HG03520 (cell line): Measurements from ENCODE around the gene NUP62.
"Not testable (repeated sequence)": the region's sequence is repeated elsewhere in the genome, so short reads cannot be mapped to it uniquely, and the experiment has no call there.

Experiments used
- ATAC-seq: cut with Tn5 transposase; IDR thresholded peaks from one replicate; pipeline ENCODE4 v1.9.1; 2021; ENCODE audit warnings: mild to moderate bottlenecking, moderate library complexity; ENCODE audit not compliant: unreplicated experiment

Gene NUP62

DNA sequence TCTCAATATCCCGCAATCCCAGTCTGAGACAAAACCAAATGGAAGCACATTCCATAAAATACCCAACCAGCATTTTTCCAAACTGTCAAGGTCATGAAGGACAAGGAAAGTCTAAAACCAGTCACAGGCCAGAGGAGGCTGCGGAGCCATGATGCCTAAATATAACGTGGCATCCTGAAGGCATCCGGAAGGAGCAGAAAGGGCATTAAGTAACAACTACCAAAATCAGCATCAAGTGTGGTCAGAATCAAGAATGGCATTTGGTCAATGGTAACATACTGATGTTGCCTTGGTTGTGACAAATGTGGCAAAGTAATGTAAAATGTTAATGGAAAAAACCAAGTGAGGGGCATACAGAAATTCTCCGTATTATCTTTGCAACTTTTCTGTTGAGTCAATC is 3.8 kb downstream of the NUP62 start:
- no peak for ATAC-seq

DNA sequence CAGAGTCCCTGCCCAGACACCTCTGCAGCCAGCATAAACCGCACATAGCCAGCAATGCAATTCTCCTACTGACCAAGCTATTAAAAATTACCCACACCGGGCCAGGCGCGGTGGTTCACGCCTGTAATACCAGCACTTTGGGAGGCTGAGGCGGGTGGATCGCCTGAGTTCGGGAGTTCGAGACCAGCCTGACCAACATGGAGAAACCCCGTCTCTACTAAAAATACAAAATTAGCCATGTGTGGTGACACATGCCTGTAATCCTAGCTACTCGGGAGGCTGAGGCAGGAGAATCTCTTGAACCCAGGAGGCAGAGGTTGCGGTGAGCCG is 4.5 kb downstream of the NUP62 start:
- not testable (repeated sequence) for ATAC-seq

DNA sequence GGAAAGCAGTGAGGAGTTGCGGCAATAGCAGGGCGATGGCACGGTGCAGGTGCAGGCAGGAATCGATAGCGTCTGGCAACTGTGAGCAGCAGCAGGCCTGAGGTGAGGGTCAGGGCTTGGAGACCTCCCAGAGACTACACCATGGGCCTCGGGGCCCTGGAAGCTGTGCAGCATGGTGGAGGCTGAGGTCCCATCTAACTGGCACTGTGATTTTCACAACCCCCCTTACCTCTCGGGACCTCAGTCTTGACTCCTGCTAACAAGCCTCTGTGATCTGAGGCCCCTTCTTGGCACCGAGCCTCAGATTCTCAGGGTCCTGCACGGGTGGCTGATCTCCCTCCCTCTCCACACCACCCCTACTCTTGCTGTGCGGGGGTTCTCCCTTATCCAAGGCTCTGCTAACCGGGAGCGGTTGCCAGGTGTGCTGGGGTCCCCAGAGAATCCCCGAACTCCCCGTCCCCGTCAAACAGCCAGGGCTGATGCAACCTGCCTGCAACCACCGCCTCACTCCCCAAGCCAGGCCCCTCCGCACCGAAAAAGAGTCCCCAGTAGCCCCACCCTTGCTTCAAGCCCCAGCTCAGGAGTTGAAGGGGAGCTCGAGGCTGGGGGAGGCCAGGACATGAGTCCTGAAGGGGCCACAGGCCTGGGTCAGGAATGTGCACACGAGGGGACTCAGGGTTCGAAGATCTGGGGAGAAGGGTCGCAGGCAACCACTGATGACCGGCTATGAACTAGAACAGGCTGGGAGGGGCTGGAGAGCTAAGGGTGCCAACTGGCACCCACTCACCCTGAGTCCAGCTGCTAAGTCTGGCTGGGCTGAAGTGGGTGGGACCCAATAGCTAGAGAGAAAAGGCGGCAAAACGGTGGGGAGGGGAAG is 5.1 kb downstream of the NUP62 start:
- no peak for ATAC-seq

DNA sequence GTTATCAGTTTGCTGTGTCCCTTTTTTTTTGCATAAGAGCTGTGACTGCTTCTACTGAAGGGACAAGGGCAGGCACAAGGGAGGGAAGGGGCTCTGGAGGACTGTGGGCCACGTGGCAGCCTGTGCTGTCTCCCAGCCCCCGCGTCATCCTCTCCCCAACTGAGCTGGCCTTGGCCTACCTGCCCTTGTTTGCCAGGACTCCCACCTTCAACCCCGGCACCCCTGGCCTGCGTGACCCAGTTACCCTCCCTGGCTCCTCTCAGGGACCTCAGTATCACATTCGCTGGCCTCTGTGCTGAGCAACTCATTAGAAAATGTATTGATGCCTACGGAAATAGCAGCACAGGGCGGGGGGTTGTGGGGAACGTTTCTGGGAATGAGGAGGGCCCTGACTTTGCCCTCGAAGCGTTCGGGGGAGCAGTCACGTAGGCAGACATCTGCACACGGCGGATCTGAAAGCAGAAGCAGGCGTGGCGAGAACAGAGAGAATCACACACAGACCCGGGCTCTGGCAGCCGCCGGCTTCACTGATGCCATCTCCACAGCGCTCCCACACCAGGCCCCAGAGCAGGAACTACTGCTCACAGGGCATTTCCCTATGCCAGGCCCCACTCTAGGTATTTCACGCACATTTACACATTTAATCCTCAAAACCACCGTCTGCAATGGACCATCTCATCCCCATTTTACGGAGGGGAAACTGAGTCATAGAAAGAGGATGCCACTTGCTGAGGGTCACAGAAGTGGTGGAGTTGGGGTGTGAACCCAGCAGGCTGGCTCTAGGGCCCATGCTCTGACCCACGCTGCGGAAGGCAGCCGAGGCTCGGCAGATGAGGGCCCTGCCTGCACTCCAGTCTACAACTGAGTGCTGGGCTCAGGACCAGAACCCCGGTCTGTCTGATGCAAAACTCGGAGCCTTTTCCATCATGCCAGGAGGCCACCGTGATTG is 6.0 kb downstream of the NUP62 start:
- ATAC-seq = no peak

DNA sequence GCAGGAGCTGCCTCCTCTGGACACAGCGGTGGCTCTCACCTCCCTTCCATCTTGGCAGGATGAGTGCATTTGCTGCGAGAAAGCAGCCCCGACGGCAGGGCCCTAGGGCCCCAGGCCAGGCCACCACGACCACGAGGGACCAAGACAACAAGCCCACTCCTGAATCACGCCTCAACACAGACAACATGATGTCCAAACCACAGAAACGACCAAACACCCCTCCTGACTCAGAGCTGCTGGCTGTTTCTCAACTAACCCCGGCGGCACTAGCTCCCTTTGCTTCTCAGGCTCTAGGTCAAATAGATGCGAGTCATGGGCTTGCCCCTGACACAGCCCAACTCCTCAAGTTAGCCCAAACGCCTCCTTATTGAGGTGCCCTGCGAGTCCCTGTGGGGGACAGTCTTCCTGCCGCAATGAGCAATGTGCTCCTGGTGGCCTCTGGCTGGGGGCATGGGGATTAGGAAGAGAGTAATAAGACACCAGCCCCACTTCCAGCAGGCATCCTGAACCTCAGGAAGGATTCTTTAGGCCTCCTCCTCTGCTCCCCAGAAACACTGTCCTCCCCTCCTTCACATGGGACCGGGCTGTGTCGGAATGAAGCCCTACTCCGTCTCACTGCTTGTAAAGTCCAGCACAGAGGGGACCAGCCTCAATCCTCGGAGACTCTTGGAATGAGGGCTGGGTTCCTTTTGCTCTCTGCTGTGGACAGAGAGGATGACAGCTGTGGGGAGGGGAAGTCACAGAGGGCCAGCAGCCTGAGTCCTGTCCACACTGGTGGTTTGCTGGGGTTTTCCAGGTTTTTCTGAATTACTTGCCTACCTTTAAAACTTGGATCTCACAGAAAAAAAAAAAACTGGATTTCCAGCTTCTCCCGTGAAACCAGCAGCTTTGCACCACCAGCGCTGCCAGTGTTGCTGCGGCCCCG is 7.2 kb downstream of the NUP62 start:
- no peak for ATAC-seq

DNA sequence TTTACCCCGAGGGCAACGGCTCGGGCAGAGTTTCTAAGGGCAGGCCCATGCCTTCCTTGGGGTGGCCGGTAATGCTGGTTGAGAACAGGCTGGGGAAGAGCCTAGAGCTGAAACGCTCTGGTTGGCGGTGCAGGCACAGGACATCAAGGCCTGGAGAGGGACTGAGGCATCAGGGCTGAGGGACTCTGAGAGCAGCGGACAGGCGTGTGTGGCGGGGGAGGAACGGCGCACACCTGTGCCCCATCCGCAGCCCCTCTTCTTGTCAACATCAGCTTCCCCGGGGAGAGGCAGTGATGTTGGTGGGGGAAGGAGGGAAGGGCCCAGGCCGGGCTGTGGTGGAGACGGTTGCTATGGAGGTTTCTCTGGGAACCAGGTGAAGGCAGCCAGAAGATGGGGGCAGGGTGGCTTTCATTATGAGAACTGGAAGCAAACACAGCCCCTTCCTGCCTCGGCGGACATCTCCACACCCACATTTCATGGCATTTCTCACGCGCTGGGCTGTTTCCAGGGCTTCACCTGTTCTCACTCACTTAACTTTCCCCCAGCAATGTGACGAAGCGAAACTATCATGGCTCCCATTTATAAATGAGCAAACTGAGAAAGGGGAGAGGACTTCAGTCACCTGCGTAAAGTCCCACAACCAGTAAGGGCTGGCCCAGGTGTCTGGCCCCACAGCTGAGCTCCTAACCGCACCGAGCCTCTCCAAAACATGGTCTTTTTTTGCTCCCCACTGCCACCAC is 8.5 kb downstream of the NUP62 start:
- ATAC-seq = no peak

DNA sequence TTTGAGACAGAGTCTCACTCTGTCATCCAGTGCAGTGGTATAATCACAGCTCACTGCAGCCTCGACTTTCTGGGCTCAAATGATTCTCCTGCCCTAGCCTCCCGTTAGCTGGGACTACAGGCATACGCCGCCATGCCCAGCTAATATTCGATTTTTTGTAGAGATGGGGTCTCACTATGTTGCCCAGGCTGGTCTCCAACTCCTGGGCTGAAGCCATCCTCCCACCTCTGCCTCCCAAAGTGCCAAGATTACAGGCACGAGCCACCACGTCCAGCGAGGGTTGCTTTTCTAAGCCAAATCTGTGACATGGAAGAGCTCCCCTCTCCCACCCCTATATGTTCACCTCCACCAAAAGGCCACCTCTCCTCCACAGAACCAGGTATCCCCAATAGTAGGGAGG is 11.2 kb downstream of the NUP62 start:
- no peak for ATAC-seq

DNA sequence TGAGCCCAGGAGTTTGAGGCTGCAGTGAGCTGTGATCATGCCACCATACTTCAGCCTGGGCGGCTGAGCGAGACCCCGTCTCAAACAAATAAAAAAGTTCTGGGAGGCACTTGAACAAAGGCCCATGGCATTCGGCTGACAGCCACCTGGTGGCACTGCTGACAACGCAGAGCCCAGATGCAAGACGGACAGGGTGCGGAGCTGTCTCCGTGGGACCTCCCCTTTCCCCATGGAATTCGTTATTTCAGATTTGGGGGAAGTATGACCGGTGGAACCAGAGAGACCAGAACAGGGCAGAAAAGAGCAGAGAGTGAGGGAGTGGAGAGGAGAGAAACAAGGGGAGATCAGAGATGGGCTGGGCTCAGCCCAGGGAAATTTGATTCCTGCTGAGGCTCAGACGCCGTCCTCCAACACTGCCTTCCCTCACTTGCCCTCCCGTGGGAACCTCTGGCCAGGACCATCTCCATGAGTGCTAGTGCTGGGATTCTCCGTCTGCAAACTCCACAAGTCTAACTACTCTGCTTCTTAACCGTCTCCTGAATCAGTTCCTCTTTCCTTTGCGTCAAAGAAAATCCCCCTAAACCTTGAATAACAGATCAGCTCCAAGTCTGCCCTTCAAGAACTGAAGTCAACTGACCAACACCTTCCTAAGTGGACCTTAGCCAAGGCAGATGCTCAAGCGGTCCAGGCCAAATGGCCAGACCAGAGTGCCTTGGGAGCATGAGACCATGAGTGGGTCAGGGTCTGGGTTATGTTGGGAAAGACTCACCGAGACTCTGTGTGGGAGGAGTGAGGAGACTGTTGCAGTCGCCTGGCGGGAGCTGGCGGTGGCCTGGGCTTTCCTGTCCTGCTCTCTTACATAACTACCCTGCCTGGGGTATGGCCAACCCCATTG is 12.2 kb downstream of the NUP62 start:
- ATAC-seq = no peak

DNA sequence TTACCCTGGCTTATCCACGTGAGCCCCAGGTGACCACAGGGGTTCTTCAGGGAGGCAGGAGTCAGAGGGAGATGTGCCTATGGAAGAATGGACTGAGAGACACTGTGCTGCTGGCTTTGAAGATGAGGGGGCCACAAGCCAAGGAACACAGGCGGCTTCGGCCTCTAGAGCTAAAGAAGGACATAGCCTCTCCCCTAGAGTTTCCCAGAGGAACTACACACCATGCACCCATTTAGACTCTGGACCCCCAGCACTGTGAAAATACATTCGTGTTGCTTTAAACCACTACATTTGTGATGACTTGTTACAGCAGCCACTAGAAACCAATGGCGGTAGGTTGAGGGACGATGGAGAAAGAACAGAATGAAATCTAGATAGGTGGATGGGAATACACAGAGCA is 14.0 kb downstream of the NUP62 start:
- ATAC-seq = no peak

DNA sequence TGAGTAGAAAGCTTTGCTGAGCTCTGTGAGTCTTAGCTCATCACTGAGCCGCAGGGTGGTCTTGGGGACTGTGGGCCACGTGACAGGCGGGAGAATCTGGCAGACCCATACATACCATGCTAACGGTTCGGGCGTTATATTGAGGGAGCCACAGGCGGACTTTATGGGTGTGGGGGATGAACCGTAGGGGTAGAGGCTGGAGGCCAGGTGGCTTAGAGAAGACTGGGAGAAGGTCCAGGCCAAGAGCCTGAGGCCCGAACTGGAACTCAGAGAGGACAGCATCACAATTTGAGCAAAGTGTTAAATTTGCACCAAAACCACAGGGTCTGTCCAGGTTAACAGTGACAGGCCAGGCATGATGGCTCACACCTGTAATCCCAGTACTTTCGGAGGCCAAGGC is 15.6 kb downstream of the NUP62 start:
- no peak for ATAC-seq

DNA sequence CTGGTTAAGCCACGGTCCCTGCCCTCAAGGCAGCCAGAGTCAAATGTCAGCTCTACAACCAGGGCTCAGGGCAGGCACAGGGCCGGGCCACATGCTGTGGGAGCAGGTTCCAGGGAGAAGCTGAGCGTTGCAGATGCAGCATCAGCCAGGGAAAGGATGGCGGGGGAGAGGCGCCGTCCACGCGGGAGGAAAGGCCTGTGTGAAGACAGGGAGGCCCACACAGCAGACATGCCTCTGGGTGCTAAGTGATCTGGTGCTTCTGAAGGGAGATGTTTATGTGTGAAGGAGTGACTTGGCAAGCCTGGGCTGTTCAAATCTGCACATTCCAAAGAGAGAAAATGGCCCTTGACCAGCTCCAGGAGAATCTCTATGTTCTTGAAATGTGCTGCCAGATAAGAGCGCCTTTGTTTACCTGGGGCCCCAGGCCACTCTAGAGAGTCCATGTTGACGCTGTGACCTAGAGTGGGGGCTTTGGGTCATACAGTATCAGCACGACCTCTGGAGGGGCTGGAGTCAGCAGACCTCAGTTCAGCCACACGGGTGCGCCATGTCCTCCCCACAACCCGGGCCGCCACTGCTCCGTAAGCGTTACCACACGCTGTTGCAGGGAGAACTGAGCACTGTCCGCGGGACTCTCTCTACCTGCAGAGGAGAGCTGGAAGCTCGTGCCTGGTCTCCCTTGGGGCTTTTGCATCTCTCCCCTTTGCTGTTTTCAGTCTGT is 16.2 kb downstream of the NUP62 start:
- no peak for ATAC-seq

DNA sequence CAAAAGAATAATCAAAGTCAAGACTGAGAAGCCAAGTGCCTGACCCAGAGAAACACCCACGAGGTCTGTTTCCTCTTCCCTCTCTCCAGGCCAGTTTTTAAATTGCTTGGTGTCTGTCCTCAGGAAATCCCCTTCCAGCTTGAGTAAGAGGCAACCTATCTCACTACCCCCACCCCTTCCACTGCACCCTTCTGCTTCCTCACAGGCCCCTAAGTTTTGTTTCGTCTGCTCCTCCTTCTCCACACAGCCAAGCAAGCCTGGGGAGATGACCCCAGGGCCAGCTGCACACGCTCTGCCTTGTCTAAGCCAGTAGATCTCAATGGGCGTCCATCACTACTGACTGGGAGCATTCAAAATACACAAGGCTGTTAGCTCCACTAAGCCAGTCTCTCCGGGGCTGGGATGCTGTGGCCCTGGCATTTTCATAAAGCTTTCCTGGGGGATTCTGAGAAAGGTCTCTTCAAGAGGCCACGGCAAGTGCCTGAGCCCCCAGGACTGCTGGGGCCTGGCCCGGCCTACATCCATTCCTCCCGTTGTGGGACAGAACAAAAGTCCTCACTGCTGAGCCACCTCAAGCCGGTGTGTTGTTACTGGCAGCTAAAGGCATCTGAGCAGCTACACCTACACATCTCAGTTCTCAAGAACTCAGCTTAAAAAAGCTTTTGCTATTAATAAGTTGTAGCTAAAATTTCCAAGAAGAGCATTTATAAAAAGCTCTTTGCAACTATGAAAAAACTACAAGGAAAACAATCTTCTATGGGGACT is 17.7 kb downstream of the NUP62 start:
- no peak for ATAC-seq

DNA sequence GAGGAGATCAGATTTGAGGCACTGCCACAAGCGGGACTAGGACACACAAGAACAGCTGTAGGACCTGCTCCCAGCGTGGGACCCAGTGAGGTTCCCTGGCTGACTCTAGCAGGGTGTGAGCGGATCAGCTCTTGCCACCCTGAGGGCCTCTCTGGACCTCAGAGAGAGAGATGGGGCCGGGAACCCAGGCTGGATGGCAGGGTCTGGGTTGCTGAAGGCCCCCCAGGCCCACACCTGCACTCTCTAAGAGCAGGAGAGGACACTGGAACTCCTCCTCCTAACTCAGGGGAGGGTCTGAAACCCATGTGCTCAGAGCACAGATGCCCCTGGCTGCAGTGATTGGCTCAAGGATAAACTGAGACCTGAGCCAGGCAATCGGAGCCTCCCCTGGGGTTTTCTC is 19.1 kb downstream of the NUP62 start:
- no peak for ATAC-seq

DNA sequence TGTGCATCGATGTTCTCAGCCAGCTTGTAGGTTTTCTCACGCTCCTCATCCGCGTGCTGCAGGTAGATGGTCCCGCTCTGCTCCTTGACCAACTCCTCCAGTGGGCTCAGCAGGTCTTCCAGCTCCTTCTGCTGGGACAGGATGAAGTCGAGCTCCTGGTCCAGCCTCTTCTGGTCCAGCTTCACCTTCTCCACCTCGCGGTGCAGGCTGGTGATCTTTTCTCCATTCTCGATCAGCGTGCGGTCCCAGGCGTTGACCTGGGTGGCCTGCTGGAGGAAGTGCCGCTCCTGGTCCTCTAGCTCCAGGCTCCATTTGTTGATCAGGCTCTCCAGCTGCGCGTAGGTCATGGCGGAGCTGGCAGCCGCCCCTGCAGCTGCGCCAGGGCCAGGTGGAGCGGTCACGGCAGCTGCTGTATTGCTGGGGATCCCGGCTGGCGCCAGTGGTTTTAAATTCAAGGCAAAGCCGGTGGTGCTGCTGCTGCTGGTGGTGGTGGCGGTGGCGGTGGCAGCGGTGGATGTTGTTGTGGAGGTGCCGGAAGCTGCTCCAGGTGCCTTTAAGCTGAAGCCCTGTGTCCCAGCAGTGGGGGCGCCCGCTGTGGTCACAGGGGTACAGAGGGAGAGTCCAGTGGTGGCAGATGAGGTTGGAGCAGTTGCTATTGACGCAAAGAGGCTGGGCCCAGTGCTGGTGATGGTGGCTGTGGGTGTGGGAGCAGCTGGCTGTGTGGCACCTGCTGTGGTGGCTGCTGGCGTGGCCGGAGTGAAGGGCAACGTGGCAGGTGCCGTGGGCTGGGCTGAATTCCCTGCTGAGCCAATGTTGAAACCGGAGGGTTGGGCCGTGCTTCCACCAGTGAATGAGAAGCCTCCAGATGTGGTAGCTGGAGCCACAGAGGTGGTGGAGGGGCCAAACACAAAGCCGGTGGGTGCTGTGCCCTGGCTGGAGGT is 20.6 kb downstream of the NUP62 start:
- ATAC-seq = no peak

DNA sequence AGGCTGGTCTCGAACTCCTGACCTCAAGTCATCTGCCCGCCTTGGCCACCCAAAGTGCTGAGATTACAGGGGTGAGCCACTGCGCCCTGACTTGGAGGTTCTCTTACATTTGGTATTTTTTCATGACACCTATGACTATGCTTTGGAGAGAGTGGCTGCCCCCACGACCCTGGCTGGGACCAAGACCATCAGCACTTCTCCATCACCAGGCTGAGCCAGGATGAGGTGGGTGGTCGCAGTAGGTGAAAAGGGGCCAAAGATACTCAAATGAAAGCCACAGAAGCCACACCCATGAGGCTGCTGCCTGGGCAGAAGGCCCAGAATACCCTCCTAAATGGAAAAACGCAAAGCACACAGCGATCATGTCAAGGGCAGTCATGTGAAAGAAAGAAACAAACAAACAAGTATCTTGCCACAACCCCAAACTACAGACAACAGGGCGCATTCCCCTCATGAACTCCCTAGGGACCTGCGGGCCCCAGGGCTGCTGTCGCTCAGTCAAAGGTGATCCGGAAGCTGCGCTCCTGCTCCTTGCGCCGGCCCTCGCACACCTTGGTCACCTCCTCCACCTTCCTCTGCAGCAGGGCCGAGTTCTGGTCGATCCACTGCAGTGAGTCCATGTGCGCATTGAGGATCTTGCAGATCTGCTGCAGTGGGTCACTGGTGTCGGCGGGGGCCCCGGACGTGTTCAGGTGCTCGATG is 21.4 kb downstream of the NUP62 start:
- ATAC-seq = no peak

DNA sequence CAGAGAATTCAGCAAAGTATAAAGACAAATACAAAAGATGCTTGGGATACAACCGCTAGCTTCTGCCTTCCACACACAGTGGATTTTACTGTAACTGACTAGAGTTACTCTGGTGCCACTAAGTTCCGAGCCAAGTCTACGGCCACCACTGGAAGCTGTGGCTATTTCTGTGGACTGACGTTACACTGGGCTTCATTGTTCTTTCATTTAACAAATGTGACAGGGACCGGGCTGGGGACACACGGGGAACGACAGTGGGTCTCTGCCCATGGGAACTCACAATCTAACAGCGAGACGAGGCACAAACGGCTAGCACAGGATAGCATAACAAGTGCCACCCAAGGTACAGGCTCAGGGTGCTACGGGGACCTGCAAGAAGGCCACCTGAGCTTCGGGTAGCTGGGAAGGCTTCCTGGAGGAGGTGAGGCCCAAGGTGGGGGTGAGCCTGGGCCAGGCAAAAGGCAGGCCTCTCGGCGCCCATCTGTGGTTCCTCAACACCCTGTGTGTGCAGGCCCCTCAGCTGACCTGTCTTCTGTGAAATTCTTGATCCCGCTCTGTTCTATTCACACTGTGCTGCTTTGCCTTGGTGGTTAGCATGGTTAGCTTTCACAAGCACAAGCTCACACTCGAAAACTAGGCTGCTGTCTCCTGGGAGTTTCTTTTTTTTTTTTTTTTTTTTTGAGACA is 22.3 kb downstream of the NUP62 start:
- no peak for ATAC-seq
